GM18951 (cell line): ENCODE results near the gene AGPAT2.

ENCODE experiments used
- POLR2A ChIP-seq: IDR thresholded peaks from 4 replicates; pipeline ENCODE4 v1.6.1; 2011; ENCODE audit warnings: mild to moderate bottlenecking; ENCODE audit not compliant: insufficient read length, insufficient read depth; ENCODE audit errors: extremely low read depth
- in situ Hi-C: fragments of 300-500 bp; cut with MboI; formaldehyde crosslinking; loops from one replicate; pipeline ENCODE4 v1.12.0; 2022; ENCODE audit warnings: low sequenced_read_pairs, mixed read lengths, inconsistent platforms; ENCODE audit not compliant: unreplicated experiment

The AGPAT2 gene

GRCh38 chr9:136666372-136667213, 20.7 kb downstream of the AGPAT2 start:
- in situ Hi-C loops, result no loop called here
- TF ChIP-seq POLR2A, result no peak

GRCh38 chr9:136665704-136666371, 21.4 kb downstream of the AGPAT2 start:
- no peak for TF ChIP-seq POLR2A
- in situ Hi-C loops, result no loop called here

- TF ChIP-seq POLR2A, result no peak
- in situ Hi-C loops, result no loop called here
Observed at GRCh38 chr9:136665111-136665703, 22.1 kb downstream of the AGPAT2 start.

GRCh38 chr9:136664000-136664915, 23.0 kb downstream of the AGPAT2 start:
- in situ Hi-C loops, result no loop called here
- TF ChIP-seq POLR2A, result no peak

- no peak for TF ChIP-seq POLR2A
- in situ Hi-C loops, result no loop called here
Observed at GRCh38 chr9:136662656-136663581, 24.3 kb downstream of the AGPAT2 start, which contains the start of gene EGFL7. EGFL7 (plus strand) TSS chr9:136662916; CDS start chr9:136668283, 5,367 bp downstream.

- in situ Hi-C loops, result no loop called here
- no peak for TF ChIP-seq POLR2A
Observed at GRCh38 chr9:136662326-136662655, 25.0 kb downstream of the AGPAT2 start.

- in situ Hi-C loops, result no loop called here
Observed at GRCh38 chr9:136661641-136662325, 25.5 kb downstream of the AGPAT2 start.

GRCh38 chr9:136660971-136661550, 26.2 kb downstream of the AGPAT2 start:
- in situ Hi-C loops, result no loop called here

More at GRCh38 chr9:136661641-136662325, 25.5 kb downstream of the AGPAT2 start:
- no peak for TF ChIP-seq POLR2A

GRCh38 chr9:136659861-136660784, 27.1 kb downstream of the AGPAT2 start:
- in situ Hi-C loops, result no loop called here
- TF ChIP-seq POLR2A, result no peak

More at GRCh38 chr9:136660971-136661550, 26.2 kb downstream of the AGPAT2 start:
- no peak for TF ChIP-seq POLR2A
